ENCODE data around the gene TACSTD2.
"Not testable (repeated sequence)": the region's sequence is repeated elsewhere in the genome, so short reads cannot be mapped to it uniquely, and the experiment has no call there.

The TACSTD2 gene

DNA sequence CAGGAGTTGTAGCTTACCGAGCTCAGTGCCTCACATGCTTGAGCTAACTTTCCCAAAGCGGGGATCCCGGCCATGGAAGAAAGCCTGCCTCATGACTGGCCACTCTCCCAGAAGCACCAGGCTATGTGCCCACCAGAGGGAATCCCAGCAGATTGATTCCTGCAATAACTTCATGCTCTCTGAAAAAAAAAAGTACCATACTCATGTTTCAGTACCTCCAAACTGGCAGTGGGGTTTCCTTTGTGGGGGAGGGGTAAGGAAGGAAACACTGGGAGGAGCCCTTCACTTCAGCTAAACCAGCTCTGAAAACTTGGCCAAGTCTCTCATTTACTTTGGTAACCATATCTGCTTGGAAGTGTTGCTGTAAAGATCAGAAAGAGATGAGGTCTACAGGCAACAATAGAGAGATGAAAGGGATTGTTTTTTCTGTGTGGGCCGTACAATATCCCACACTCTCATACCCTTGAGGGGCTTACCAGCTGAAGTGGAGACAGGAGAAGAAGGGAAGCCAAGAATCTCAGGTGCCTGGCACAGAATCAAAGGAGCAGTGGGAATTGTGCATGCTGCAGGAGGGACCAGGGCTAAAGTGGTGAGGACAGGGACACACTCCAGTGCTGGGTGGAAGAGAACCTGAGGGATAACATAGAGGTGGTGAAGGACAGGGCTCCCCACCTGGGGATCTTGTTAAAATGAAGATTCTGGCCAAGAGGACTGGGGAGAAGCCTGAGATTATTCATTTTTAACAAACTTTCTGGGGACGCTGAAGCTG, 42.4 kb upstream of the TACSTD2 start:
- H3K27ac ChIP-seq: peak overlapping the region; percentile 100
- TF ChIP-seq, protein P1, sequence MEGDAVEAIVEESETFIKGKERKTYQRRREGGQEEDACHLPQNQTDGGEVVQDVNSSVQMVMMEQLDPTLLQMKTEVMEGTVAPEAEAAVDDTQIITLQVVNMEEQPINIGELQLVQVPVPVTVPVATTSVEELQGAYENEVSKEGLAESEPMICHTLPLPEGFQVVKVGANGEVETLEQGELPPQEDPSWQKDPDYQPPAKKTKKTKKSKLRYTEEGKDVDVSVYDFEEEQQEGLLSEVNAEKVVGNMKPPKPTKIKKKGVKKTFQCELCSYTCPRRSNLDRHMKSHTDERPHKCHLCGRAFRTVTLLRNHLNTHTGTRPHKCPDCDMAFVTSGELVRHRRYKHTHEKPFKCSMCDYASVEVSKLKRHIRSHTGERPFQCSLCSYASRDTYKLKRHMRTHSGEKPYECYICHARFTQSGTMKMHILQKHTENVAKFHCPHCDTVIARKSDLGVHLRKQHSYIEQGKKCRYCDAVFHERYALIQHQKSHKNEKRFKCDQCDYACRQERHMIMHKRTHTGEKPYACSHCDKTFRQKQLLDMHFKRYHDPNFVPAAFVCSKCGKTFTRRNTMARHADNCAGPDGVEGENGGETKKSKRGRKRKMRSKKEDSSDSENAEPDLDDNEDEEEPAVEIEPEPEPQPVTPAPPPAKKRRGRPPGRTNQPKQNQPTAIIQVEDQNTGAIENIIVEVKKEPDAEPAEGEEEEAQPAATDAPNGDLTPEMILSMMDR (conservative IDR thresholded peaks at IDR 0.05): no peak

DNA sequence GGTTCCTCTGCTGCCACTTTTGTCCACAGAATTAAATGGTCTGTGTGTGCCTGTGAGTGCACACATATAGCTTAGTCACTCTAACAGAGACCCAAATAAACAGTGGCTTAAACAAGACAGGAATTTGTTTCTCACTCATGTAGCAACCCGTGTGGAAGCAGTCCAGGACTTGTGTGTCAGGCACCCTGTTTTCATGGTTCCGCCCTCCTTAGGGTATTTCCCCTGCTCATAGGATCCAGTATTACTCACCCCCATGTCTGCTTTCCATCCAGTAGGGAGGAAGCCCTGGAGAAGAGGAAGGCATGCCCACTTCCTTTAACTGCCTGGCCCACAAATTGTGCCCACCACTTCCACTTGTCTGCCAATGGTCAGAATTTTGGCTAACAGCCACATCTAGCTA, 41.3 kb upstream of the TACSTD2 start:
- TF ChIP-seq, protein P1 (conservative IDR thresholded peaks at IDR 0.05): no peak
- H3K27ac ChIP-seq: peak overlapping the region; percentile 100

DNA sequence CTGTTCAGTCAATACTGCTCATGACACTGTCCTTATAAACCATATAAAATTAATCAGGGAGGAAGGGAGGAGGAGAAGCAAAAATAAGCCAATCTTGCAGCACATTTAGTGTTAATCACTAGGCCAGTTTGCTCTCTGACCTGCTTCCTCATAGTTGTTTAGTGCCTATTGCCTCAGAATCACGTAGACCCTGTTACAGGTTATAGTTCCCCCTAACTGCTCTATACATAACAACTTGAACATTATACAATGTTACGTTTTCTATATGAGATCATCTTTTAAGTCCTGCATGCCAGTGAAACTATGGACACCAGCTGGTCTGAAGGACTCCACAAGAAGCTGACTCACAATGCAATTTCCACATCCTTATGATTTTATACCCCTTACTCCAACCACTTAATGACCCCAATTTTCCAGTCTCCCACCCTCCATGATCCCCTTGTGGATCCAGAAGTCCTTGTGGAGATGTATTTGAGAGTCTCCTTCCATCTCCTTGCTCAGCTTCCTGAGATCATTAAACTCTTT, 34.9 kb upstream of the TACSTD2 start:
- no peak overlapping the region for H3K27ac ChIP-seq
- TF ChIP-seq, protein P1 (conservative IDR thresholded peaks at IDR 0.05): no peak

DNA sequence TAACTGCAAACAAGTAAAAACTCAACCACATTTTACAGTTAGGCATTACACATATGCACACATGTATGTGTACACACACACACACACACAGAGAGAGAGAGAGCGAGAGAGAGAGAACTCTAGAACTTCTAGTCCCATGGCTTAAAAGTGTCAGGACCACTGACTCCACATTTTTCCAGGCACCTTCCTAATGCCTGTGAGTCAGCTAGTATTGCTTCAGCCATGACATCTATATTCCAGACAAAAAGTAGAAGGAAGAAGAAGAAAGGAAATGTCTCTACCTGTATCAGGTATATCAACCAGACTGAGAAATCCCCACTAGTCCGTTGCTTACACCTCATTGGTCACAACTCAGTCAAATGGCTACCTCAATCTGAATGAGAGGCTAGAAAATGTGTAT, 31.9 kb upstream of the TACSTD2 start:
- TF ChIP-seq, protein P1 (conservative IDR thresholded peaks at IDR 0.05): no peak

DNA sequence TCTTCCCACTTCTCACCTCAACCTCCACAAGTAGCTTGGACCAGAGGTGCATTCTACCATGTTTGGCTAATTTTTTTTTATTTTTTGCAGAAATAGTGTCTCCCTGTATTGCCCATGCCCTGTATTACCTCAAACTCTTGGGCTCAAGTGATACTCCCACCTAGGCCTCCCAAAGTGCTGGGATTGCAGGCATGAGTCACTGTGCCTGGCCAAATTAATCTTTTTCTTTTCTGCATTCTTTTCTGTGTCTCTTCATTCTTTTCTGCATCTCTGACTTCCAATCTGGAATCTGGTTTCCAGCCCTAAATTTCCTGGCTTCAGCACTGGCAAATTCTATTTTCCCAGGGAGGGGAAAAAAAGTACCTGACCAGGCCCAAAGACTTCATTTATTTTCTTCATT, 31.2 kb upstream of the TACSTD2 start:
- H3K27ac ChIP-seq: no peak overlapping the region
- TF ChIP-seq, protein P1 (conservative IDR thresholded peaks at IDR 0.05): no peak

More for the DNA sequence above, 31.9 kb upstream of the TACSTD2 start:
- no peak overlapping the region for H3K27ac ChIP-seq

DNA sequence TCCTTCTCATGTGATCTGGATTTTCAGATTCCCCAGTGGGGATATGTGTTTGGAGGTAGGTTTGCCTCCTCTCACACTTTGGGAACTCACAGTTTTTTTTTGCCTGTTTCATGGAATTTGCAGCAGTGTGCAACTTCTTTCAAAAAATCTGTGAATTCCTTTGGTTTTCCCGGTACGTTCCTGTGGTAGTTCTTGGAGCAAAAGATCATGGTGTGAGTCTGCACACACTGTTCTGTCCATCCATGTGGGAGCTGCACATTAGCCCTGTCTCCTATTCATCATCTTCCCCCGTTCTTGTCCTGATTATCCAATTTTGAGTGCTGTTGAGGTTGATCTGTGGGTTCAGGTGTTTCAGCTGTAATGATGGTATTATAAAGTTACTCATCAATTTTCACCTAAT, 30.3 kb upstream of the TACSTD2 start:
- TF ChIP-seq, protein P1 (conservative IDR thresholded peaks at IDR 0.05): no peak
- no peak overlapping the region for H3K27ac ChIP-seq

DNA sequence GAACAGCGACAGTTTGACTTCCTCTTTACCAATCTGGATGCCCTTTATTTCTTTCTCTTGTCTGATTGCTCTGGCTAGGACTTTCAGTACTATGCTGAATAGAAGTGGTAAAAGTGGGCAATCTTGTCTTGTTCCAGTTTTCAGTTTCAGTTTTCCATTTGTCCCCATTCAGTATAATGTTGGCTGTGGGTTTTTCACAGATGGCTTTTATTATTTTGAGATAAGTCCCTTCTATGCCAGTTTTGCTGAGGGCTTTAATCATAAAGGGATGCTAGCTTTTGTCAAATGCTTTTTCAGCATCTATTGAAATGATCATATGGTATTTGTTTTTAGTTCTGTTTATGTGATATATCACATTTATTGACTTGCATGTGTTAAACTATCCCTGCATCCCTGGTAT, 24.9 kb upstream of the TACSTD2 start:
- not testable (repeated sequence) for H3K27ac ChIP-seq

DNA sequence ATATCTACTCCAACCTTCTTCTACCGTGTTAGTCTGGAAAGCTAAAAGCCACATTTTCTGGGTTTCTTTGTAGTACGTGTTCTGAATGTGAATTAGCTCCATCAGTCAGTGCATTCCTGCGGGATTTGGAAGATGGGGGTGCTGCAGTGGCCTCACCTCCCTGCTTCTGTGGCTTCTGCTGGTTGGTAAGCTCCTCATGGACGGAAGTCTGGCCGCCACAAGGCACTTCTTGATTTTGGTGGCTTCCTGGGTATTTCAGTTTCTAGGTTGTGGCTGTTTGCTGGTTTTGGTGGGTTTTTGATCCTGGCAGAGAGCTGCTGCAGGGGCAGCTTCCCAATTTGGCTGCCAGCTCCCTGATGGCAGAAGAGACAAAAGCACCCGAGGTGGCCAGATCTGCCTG, 20.9 kb upstream of the TACSTD2 start:
- H3K27ac ChIP-seq: no peak overlapping the region
- TF ChIP-seq, protein P1 (conservative IDR thresholded peaks at IDR 0.05): no peak
